HG03520 (cell line): ENCODE results near the gene PGR.

Experiments used
- ATAC-seq: cut with Tn5 transposase; IDR thresholded peaks from one replicate; pipeline ENCODE4 v1.9.1; 2021; ENCODE audit warnings: mild to moderate bottlenecking, moderate library complexity; ENCODE audit not compliant: unreplicated experiment

Gene PGR

GRCh38 chr11:101129203-101129943, at the start of gene PGR:
PGR (minus strand) TSS chr11:101129813; CDS start chr11:101129070, 743 bp downstream.
- no peak for ATAC-seq

- ATAC-seq: no peak
Observed at GRCh38 chr11:101176381-101176780, 46.8 kb upstream of the PGR start.

GRCh38 chr11:101169944-101170343, 40.3 kb upstream of the PGR start:
- no peak for ATAC-seq

- ATAC-seq: no peak
Observed at GRCh38 chr11:101166038-101166437, 36.4 kb upstream of the PGR start.

DNA sequence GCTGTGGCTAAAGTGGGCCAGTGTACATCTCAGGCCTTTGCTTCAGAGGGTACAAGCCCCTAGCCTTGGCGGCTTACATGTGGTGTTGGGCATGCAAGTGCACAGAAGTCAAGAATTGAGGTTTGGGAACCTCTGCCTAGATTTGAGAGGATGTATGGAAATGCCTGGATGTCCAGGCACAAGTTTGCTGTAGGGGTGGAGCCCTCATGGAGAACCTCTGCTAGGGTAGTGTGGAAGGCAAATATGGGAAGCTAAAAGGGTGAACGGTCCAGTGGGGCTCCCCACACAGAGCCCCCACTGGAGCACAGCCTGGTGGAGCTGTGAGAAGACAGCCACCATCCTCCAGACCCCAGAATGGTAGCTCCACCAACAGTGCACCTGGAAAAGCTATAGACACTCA, 28.5 kb upstream of the PGR start:
- no peak for ATAC-seq

GRCh38 chr11:101138245-101138930, 8.8 kb upstream of the PGR start:
- no peak for ATAC-seq

- ATAC-seq: no peak
Observed at GRCh38 chr11:101133190-101133589, 3.6 kb upstream of the PGR start.

DNA sequence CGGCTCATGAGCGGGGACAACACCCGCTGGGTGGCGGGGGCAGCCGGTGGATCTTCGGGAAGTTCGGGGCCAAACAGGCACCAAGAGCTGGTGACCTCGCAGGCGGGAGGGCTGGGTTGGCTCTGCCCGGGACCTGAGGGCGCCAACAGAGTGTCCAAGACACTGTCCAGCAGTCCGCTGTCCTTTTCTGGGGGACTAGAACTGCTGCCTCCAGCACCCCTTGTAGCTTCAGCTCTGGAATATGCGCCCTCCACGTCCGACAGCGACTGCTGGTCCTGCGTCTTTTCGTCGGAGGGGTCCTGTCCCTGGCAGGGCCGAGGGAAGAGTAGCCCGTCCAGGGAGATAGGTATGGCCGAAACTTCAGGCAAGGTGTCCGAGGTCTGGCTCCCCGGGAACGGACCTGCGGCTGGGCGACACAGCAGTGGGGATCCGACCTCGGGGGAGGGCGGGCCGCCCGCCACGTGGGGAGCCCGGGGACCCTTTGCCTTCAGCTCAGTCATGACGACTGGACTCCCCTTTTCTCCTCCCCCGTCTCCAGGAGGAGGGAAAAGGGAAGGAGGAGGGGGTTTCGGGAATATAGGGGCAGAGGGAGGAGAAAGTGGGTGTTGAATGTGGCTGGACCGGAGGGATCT, 926 bp downstream of the PGR start:
- no peak for ATAC-seq

DNA sequence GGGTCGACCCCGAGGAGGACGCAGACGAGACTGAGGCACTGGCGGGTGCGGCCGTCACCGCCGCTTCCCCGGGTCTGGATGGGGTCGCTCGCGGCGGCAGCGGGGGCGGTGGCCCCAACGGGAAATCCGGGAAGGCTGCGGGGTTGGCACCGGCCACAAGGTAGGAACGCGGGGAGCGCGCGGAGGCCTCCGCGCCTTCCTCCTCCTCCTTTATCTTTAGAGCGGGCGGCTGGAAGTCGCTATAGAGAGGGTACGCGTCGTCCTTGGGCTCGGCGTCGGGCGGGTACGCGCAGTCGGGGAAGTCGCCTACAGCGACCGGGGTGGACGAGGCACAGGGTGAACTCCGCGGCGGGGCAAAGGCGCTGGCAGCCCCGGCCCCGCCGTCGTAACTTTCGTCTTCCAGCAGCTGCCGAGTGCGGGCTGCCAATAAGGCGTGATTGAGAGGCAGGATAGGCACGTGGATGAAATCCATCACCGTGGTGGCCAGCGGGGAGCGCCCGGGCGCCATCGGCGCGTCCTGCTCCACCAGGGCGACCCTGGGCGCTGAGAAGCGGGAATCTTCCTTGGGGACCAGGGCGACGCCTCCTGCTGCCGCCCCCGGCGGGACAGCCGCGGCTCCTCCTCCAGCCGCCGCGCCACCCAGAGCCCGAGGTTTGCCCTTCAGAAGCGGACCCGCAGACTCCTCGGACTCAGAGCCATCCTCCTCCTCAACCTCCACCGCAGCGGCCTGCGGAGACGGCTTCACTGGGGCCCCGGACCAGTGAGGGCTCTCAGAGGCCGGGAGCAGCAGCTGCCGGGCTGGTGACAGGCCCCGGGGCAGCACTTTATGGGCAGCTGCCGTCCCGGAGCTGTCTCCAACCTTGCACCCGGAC, 1.7 kb downstream of the PGR start:
- ATAC-seq: no peak

DNA sequence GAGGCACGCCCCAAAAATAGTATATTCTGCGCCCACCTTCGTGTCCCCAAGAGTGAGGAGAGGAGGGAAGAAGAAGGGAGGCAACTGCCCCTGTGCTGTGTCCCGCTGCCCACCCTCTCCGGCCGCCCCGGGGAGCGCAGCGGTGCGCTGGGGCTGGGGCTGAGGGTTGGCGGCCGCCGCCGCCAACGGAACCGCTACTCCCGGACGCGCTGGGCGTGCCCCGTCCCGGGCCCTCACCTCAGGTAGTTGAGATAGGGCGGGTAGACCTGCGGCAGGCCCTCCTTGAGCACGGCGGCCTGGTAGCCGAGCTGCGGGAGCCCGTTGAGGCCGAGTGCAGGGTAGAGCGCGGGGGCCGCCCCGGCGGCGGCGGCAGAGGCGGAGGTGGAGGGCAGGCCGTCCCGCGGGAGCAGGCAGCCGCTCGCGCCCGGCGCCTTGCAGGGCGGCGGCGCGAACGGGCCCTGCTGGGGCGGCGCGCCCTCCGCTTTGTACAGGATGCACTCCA, 2.4 kb downstream of the PGR start:
- ATAC-seq: no peak

GRCh38 chr11:101126551-101127196, 2.9 kb downstream of the PGR start:
- no peak for ATAC-seq

DNA sequence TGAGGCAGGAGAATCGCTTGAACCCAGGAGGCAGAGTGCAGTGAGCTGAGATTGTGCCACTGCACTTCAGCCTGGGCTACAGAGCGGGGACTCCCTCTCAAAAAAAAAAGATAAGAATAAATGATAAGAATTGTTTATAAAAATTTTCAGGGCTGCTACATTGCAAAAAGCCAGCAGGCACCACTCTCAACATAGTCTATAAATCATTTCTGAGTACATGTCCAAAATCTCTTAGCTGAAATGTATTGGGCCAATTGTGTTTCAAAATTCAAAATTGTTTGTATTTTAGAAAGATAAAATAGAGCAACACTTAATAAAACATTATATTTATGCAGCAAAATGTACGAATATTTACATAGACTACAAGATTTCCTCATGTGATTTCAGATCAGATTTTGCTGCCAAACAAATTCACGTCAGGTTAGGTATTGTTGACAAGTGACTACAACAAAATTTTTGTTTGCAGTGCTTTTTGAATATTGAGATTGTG, 13.9 kb downstream of the PGR start:
- ATAC-seq: no peak

- no peak for ATAC-seq
Observed at GRCh38 chr11:101113540-101113939, 16.1 kb downstream of the PGR start.

GRCh38 chr11:101104716-101105115, 24.9 kb downstream of the PGR start:
- no peak for ATAC-seq

- ATAC-seq: no peak
Observed at GRCh38 chr11:101103433-101103832, 26.2 kb downstream of the PGR start.

GRCh38 chr11:101100601-101101000, 29.0 kb downstream of the PGR start:
- ATAC-seq: no peak

DNA sequence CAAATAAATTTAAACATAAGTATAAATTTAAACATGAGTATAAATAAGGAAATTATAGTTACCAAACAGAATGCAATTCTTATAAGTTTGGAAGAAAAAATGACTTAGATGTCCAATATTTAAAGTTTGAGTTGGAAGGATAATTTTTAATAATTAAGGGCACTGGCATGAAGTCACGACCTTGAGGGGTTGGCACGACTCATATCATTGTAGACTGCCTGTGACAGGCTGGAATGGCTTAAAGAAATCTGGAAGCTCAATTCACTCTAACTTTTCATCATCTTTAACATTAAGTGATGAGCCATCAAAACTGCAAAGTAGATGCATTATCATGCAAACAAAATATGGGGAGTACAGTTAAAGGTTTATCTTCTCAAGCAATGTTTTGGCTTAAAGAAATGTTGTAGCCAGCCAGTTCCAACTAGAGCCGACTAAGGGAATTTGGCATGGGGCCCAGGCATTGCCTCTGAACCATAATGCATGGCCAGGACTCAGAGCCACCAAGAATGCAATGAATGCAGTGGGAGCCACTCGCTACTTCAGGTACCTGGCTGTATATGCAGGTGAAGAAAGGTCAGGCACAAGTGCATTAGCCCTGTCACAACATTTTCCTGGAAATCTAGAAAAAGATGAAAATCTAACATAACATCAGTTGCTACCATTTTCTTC, 33.4 kb downstream of the PGR start:
- no peak for ATAC-seq

DNA sequence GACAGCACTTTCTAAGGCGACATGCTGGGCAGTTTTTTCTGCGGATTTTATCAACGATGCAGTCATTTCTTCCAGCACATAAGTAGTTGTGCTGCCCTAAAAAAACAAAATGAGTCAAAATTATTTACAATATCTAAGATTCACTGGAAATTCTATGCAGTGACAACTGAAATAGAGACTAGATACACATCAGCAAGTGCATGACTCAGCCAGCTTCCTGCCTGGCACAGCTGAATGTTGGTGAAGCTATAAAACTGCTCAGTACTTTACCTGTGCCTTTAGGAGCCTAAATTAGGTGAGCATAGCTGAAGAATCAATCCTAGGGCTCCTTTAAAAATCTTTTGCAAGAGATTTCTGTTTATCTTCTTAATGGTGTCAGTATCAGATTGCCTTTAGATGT, 37.8 kb downstream of the PGR start:
- no peak for ATAC-seq

GRCh38 chr11:101090679-101091270, 38.8 kb downstream of the PGR start:
- no peak for ATAC-seq
